Stimulated activated CD4-positive, alpha-beta T cell treated with anti-CD3 and anti-CD28 coated beads, Interleukin-4, amount 100 ng/mL, for 48 hours (primary cell): ENCODE results near the gene LINGO3.

ENCODE experiments used
- DNase-seq, 2 donors: peaks; one replicate each; pipeline ENCODE4 v3.0.0-alpha.2; 2020; ENCODE audit warnings: low read depth in 2 of 2

Gene LINGO3

DNA sequence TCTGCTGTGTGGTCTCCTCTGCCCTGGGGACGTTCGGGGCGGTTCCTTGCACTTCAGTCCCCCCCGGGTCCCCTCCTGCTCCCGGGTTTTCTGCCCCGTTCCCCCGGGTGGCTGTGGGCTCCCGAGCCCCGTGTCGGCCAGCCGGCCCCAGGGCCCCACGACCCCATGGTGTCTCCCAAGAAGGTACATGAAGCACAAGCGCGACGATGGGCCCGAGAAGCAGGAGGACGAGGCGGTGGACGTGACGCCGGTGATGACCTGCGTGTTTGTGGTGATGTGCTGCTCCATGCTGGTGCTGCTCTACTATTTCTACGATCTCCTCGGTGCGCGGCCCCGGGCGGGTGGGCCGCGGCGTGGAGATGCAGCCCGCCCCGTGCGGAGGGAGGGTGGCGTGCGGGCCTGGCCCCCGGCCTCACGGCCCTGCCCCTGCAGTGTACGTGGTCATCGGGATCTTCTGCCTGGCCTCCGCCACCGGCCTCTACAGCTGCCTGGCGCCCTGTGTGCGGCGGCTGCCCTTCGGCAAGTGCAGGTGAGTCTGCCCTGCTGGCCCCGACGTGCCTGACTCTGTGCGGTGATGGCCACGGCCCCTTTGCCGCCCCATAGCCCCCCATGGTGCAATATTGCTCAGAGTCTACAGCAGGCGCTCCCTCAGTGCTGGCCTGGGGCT is 31.8 kb upstream of the LINGO3 start:
- DNase-seq = no peak

DNA sequence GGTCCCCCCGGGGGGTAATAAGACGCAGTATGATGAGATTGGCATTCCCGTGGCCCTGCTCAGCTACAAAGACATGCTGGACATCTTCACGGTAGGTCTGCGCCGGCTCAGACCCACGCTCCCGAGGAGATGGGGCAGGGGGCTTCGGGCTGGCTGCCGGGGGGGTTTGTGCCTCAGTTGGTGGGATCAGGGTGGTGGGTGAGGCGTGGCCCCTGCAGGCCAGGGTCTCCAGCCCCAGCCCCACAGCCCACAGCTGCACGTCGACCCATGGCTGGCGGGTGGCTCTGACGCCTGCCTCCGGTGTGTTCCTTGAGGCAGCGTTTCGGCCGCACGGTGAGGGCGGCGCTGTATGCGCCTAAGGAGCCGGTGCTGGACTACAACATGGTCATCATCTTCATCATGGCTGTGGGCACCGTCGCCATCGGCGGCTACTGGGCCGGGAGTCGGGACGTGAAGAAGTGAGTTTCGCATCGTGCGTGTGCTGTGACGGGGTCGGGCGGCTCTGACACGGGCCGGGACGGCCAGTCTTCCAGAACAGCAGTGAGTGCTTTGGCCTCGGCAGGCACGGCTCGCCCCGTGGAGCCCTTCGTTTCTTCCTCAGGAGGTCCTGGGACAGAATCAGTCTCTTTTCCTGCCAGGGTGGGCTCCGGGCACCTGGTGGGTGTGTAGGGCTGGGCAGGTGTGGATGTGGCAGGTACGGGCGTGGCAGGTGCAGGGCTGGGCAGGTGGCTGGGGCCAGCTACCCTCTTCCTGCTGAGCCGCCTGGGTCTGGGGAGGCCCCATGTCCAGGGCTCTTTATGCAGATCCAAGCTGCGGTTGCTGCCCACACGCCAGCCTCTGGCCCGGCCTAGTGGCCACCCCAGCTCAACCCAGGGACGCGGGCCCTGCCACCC is 31.0 kb upstream of the LINGO3 start:
- no peak for DNase-seq

DNA sequence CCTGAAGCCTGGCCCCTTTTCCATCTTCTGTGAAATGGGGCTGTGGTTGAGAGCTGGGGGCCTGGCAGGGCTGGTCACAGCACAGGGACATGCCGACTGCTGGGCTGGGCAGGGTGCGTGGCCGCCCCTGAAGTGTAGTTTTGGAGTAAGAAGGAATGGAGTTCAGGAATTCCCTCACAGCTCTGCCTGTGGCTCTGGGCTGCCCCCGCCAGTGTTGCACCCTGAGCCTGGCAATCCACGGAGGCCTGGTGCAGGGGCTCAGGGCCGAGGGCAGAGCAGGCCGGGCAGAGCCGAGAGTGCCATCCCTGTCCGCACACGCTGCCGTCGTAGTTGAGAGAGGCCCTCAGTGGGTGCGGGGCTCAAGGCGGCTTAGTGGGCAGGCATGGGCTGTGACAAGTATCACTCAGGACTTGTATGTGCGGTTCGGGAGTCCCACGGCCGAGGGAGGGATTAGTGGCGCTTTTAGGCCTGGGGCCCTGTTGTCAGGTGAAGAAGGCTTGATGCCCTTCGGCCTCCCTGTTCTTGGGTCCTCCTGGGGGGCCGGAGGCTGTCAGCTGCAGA is 30.2 kb upstream of the LINGO3 start:
- DNase-seq = no peak

DNA sequence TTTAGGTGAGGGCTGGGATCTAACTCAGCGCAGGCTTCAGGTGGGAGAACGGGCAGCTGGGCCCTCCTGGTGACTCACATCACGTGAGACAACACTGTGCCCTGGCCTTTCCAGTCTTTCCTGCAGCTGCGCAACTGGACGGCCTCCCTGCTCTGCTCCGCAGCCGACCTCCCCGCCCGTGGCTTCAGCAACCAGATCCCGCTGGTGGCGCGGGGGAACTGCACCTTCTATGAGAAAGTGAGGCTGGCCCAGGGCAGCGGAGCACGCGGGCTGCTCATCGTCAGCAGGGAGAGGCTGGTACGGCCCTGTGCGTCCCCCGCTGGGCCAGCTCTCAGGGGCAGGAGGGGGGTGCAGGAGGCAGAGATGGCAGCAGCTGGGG is 29.4 kb upstream of the LINGO3 start:
- DNase-seq = no peak

DNA sequence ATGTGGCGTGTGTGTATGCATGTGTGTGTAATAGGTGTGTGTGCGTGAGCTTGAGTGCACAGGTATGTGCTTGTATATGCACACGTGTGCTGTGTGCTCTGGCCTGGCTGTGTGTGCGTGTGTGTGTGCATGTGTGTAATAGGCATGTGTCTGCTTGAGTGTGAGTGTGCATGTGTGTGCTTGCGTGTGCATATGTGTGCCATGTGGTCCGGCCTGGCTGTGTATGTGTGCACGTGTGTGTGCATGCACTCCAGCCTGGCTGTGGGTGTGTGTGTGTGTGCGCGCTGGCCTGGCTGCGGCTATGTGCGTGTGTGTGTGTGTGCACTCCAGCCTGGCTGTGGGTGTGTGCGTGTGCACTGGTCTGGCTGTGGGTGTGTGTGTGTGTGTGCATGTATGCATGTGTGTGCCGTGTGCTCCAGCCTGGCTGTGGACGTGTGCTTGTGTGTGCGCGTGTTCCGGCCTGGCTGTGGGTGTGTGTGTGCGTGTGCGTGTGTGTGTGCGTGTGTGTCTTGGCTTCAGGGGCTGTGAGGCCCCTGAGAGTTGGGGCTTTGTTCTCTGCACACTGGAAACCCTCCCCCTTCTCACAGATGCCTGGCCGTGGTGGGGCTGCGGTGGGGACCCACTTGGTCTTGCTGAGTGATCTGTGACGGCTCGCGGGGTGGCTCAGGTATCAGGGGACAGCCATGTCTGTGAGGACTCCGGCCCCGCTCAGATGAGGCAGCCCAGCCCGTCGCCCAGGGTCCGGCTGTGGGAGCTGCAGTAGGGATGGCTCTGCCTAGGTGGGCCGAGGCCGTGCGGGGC is 28.8 kb upstream of the LINGO3 start:
- no peak for DNase-seq

DNA sequence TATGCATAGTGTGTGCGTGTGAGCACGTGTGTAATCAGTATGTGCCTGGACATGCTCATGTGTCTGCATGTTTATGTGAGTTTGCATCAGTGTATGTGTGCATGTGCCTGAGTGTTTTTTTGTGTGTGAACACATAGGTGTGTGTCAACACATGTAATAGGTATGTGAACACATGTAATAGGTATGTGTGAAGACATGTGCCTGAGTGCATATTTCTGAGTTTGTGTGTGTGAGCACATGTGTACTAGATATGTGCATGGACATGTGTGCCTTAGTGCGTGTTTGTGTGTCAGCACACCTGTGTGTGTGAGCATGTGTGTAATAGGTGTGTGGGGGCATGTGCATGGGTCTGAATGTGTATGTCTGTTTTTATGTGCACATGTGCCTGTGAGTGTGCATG is 27.9 kb upstream of the LINGO3 start:
- DNase-seq = no peak

DNA sequence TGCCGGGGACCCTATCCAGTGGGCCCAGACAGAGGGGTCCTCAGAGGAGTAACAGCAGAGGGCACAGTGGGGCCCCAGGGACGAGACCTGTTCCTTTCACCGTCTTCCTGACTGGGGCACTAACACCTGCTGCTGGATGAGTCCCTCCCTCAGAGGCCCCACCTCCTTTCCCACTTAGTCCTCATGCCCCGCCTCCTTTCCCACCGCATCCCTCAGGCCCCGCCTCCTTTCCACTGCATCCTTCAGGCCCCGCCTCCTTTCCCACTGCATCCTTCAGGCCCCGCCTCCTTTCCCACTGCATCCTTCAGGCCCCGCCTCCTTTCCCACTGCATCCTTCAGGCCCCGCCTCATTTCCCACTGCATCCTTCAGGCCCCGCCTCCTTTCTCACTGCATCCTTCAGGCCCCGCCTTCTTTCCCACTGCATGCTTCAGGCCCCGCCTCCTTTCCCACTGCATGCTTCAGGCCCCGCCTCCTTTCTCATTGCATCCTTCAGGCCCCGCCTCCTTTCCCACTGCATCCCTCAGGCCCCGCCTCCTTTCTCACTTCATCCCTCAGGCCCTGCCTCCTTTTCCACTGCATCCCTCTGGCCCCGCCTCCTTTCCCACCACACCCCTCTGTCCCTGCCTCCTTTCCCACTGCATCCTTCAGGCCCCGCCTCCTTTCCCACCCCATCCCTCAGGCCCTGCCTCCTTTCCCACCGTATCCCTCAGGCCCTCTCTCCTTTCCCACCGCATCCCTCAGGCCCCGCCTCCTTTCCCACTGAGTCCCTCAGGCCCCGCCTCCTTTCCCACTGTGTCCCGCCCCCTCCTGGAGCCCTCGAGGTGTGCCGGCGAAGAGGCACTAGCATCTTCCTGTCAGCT is 27.3 kb upstream of the LINGO3 start:
- no peak for DNase-seq

DNA sequence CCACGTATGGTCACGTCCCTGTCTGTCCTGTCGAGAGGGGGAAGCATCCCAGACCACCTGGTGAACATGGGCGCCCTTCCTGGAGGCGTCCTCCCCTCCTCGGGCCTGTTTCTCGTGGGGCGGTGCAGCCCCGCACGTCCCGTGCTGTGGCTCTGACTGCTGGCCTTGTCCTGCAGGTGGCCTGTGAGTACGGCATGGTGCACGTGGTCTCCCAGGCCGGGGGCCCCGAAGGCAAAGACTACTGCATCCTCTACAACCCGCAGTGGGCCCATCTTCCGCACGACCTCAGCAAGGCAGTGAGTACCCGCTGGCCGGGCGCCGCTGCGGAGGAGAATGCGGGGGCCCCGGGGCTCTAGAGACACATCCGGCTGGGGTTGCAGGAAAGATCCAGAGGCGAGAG is 26.5 kb upstream of the LINGO3 start:
- no peak for DNase-seq

DNA sequence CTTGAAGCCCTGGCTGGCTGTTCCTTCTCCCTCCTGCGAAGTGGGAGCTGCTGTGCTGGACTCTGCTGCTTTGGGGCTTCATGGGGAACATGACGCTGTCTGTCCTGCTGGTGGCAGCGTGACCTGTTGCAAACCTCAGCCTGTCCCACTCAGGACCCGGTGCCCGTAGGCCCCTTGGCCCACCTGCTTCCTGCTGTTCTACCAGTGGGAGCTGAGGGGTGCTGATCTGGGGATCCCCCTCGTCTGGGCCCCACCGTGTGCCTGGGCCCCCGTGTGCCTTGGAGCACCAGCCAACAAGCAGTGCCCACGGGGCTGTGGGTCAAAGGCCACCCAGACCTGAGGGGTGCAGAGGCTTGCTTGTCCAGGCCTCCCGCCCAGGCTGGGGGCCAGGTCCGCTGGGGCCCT is 25.9 kb upstream of the LINGO3 start:
- DNase-seq = no peak

DNA sequence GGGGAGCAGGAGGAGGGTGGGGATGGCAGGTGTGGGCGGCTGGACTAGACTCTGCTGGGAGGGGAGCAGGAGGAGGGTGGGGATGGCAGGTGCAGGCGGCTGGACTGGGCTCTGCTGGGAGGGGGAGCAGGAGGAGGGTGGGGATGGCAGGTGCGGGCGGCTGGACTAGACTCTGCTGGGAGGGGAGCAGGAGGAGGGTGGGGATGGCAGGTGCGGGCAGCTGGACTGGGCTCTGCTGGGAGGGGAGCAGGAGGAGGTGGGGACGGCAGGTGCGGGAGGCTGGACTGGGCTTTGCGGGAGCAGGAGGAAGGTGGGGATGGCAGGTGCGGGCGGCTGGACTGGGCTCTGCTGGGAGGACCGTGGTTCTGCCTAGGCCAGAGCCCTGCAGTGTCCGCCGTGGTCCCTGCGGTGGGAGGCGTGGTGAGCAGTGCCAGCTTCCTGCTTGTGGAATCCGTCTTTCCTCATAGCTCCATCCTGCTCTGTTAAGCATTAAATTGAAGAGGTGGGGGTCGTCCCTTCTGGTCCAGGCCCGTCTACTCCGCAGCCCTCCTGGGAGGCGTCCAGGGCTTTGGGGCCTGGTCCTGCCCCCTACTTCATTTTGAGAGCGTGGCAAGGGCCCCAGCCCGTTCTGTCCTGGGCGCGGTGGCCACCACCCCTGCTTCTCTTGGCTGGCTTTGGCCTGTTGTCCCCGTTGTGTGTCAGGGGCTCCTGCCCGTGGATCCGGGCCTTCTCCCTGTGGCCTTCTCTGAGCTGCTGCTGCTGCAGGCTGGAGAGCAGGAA is 25.3 kb upstream of the LINGO3 start:
- no peak for DNase-seq

DNA sequence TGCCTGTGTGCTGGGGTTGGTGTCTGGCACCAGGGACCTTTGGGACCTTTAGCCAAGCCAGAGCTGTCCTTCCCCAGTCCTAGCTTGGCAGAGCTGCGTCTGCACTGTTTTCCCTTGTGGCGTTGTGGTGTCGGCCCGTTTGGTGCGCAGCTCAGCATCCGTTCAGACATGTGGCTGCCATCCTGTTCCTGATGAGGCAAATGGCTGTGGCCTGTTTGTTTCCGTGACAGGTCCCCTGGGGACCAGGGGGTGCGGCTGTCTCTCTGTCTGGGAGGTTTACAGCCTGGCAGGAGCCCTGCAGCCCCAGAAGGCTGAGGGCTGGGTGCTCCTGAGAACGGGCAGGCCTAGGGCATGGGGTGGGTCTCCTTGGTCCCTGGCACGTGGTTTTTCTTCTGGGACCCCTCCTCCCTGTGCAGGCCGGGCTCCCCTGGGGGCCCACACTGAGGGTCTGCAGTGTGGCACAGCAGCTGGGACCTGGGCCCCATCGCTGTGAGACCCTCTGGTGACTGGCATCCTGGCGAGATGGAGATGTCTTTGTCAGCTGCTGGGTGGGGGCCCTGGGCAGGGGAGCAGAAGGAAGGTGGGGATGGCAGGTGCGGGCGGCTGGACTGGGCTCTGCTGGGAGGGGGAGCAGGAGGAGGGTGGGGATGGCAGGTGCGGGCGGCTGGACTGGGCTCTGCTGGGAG is 24.5 kb upstream of the LINGO3 start:
- DNase-seq = no peak

DNA sequence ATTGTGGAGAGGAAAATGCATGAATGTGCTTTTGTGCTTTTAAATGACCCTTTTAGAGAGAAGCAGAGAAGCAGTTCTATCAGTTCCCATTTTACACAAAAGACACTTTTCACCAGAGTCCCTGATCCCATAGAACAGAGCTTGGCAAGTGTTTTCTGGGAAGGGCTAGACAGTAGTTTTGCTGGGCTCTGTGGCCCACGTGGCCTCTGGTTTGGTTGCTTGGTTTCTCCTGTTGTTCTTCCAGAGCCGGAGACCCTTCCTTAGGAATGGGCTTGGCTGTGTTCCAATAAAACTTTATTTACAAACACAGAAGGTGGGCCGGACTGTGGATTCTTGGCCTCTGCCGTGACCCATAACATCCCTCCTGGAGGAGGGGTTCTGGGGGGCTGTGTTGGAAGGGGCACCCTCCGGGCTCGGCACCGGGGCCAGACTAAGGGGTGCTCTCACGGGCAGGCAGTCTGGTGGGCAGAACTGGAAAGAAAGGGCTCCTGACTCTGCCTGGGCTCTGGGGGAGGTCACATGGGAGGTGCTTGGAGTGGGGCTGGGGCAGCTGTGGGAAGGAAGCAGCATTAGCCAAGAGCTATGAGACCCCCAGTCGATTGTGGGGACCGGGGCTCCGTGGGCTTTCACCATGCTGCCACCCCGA is 23.8 kb upstream of the LINGO3 start:
- no peak for DNase-seq

DNA sequence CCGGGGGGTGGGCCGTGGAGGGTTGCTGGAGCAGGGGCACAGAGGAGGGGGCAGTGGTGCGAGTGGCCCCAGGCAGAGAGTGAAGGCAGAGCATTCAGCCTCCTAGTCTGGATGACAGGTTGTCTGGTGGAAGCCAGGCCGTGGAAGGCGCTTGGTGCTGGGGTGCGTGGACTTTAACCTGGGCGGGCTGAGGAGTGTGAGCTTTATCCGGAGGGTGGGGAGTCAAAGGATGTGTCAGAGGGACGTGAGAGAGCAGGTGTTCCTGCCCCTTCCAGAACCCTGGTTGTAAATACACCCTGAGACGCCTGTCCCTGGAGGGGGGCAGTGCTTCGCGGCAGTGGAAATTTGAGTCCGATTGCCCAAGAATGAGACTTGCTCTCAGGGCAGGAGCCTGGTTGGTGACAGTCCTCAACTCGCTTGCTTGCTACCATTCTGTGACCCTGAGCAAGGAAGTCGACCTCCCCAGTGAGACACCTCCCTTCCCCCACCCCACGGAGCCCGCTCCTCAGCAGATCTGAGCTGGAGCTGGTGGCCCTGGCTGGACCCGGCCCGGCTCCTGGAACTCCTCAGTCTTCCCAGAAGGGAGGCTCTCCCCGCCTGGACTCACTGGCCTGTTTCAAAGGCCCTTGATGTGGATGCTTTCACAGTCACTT is 22.8 kb upstream of the LINGO3 start:
- DNase-seq = no peak

DNA sequence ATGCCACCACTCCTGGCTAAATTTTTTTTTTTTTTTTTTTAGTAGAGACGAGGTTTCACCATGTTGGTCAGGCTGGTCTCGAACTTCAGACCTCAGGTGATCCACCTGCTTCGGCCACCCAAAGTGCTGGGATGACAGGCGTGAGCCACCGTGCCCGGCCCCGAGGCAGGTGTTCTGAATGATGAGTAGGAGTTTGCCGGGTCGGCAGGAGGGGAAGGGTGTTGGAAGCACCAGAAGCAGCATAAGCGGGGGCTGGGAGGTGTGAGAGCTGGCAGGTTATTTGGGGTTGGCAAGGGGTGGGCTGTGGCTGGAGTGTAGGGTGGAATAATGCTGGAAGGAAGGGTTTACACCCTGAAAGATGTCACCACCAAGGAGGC is 22.3 kb upstream of the LINGO3 start:
- DNase-seq = no peak

DNA sequence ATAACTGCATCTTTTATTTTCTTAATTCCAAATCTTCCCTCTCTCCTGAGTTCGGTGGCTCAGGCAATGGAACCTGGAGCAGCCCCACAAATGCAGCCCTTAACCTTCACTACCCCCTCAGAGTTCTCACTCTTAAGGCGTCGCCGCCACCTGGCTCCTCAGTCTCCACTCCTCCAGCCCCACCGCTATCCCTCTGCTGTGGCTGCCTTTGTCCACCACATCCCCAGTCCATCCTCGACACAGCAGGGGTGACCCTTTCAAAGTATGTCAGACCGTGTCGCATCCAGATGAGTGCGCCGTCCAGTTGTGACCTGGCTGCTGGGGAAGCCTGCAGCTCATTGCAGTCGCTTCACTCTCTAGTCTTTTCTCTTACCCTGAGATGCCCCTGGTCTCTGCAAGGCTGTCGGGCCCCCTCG is 21.6 kb upstream of the LINGO3 start:
- DNase-seq = no peak

DNA sequence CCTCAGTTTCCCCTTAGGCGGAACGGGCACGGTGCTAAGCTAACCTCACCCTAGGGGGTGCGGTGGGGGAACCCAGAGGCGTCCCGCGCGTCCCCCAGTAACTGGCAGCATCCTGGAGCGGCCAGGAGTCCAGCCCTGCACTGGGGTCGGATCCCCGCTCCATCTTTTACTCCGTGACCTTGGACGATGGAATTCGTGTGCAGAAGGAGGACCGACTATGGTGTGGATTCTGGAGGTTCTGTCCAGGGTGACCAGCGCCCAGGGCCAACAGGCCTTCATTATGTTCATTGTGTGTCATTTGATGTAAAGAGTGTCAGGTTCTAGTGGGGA is 21.2 kb upstream of the LINGO3 start:
- no peak for DNase-seq

DNA sequence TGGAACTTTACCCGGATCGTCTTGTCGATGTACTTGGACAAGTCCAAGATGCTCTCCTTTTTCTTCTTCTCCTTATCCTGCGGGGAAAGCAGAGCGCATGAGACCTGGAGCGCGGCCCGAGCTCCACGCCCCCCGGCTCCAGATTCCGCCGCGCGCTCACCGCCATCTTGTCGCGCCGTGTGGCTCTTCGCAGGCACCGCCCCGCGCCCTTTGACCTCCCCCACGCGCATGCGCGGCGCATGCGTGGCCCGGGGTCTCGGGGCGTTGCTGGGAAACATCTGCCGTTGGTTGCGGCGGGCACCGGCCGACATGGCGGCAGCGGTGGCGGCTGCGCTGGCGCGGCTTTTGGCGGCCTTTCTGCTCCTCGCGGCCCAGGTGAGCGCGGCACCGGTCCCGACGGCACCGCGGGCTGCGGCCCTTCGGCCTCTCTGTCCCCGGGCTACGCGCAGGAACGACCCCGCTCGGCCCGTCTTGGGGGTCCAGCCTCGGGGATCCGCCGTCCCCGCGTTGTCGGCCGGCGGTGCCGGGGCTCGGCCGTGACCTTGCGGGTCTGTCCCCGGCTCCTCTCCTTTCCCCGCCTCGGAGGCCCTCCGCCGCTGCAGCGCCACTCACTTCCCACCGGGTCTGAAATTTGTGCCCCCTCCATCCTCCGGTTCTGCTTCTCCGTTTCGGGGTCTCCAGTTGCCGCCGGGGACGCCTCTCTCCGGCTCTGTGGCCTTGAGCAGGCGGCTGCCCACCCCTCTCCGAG is 20.6 kb upstream of the LINGO3 start, which contains the start of the genes LSM7 and SPPL2B:
LSM7 (minus strand) TSS at position 186 of the 748 bp plus-strand sequence; CDS start at position 166, 20 bp downstream.
SPPL2B (plus strand) TSS at position 284 of the 748 bp plus-strand sequence; CDS start at position 310, 26 bp downstream.
- DNase-seq = peak; percentile 86 to 88
